Osteoblast (primary cell): ENCODE data around the gene GJA4. TPM values are rescaled to one million over a fixed set of nuclear protein-coding genes. Genes with fewer than 3 reads are reported as not detected.

Experiments used
- DNase-seq: peaks from one replicate; pipeline ENCODE4 v3.0.0; 2011; ENCODE audit warnings: low spot score, mixed read lengths; ENCODE audit not compliant: insufficient read length; ENCODE audit errors: missing footprints
- H2AFZ ChIP-seq: 2 replicates; pipeline ENCODE4 v1.6.0; 2011; ENCODE audit warnings: mild to moderate bottlenecking, low read length
- H3K27ac ChIP-seq: 2 replicates; pipeline ENCODE4 v1.5.1; 2011; ENCODE audit warnings: mild to moderate bottlenecking, low read depth, low read length, moderate library complexity
- H3K27me3 ChIP-seq: 2 replicates; pipeline ENCODE4 v1.6.0; 2012; ENCODE audit warnings: mild to moderate bottlenecking, control low read depth, inconsistent platforms, low read length, moderate library complexity; ENCODE audit not compliant: insufficient read depth
- H3K36me3 ChIP-seq: 2 replicates; pipeline ENCODE4 v1.5.1; 2011; ENCODE audit warnings: mild to moderate bottlenecking, low read length, control low read depth, moderate library complexity; ENCODE audit not compliant: insufficient read depth
- H3K4me1 ChIP-seq: 2 replicates; pipeline ENCODE4 v1.5.1; 2011; ENCODE audit warnings: mild to moderate bottlenecking, low read length, control low read depth, moderate library complexity; ENCODE audit not compliant: insufficient read depth
- H3K4me2 ChIP-seq: 2 replicates; pipeline ENCODE4 v1.6.0; 2011; ENCODE audit warnings: mild to moderate bottlenecking, low read length; ENCODE audit not compliant: insufficient read depth
- H3K4me3 ChIP-seq: fragments of 200-600 bp; sonication (generic); 3 replicates; pipeline ENCODE4 v1.5.1; 2012; ENCODE audit warnings: mild to moderate bottlenecking, low read length, inconsistent platforms; ENCODE audit not compliant: insufficient read depth
- H3K79me2 ChIP-seq: 2 replicates; pipeline ENCODE4 v1.6.0; 2012; ENCODE audit warnings: mild to moderate bottlenecking, low read length, control low read depth, inconsistent platforms; ENCODE audit not compliant: insufficient read depth
- H3K9me3 ChIP-seq: 2 replicates; pipeline ENCODE4 v1.5.1; 2011; ENCODE audit warnings: low read depth, low read length, control low read depth
- H4K20me1 ChIP-seq: 2 replicates; pipeline ENCODE4 v1.6.0; 2012; ENCODE audit warnings: mild to moderate bottlenecking, low read length, control low read depth; ENCODE audit not compliant: insufficient read depth
- total RNA-seq: library from RNA; depleted of rRNA; stranded (reverse); fragments of >200 nt; gene quantifications from 2 replicates; pipeline ENCODE4 v1.2.3, GENCODE V29; 2012
- TF ChIP-seq, protein P1 (sequence below): IDR thresholded peaks from 2 replicates; pipeline ENCODE4 v1.5.1; 2011; ENCODE audit warnings: mild to moderate bottlenecking, low read depth, low read length, moderate library complexity; ENCODE audit errors: extremely low read depth

GJA4 gene
- total RNA-seq, 1 donor, result not detected

GRCh38 chr1:34746101-34746500 is 46.7 kb upstream of the GJA4 start:
- no peak overlapping the region for H3K27ac ChIP-seq
- no peaks in the 10 kb centered on the region for H3K79me2 ChIP-seq
- H3K27me3 ChIP-seq, result no peaks in the 10 kb centered on the region
- H3K9me3 ChIP-seq, result no peaks in the 10 kb centered on the region
- TF ChIP-seq, protein P1, sequence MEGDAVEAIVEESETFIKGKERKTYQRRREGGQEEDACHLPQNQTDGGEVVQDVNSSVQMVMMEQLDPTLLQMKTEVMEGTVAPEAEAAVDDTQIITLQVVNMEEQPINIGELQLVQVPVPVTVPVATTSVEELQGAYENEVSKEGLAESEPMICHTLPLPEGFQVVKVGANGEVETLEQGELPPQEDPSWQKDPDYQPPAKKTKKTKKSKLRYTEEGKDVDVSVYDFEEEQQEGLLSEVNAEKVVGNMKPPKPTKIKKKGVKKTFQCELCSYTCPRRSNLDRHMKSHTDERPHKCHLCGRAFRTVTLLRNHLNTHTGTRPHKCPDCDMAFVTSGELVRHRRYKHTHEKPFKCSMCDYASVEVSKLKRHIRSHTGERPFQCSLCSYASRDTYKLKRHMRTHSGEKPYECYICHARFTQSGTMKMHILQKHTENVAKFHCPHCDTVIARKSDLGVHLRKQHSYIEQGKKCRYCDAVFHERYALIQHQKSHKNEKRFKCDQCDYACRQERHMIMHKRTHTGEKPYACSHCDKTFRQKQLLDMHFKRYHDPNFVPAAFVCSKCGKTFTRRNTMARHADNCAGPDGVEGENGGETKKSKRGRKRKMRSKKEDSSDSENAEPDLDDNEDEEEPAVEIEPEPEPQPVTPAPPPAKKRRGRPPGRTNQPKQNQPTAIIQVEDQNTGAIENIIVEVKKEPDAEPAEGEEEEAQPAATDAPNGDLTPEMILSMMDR, result no peak
- H3K4me3 ChIP-seq, result no peak overlapping the region
- no peak overlapping the region for H2AFZ ChIP-seq
- H3K4me2 ChIP-seq, result no peak overlapping the region
- no peaks in the 10 kb centered on the region for H3K36me3 ChIP-seq
- H4K20me1 ChIP-seq, result no peaks in the 10 kb centered on the region
- DNase-seq, result no peak
- H3K4me1 ChIP-seq, result no peaks in the 10 kb centered on the region

GRCh38 chr1:34746785-34747637 is 45.8 kb upstream of the GJA4 start:
- no peaks in the 10 kb centered on the region for H3K27me3 ChIP-seq
- no peaks in the 10 kb centered on the region for H3K9me3 ChIP-seq
- H3K36me3 ChIP-seq, result no peaks in the 10 kb centered on the region
- DNase-seq, result no peak
- no peaks in the 10 kb centered on the region for H3K4me1 ChIP-seq
- no peaks in the 10 kb centered on the region for H3K79me2 ChIP-seq
- no peak overlapping the region for H3K4me2 ChIP-seq
- no peaks in the 10 kb centered on the region for H4K20me1 ChIP-seq
- H3K4me3 ChIP-seq, result no peak overlapping the region
- H3K27ac ChIP-seq, result no peak overlapping the region
- TF ChIP-seq, protein P1, result no peak
- H2AFZ ChIP-seq, result no peak overlapping the region

GRCh38 chr1:34747638-34747941 is 45.2 kb upstream of the GJA4 start:
- H3K36me3 ChIP-seq, result no peaks in the 10 kb centered on the region
- TF ChIP-seq, protein P1, result no peak
- no peaks in the 10 kb centered on the region for H3K4me1 ChIP-seq
- no peaks in the 10 kb centered on the region for H3K79me2 ChIP-seq
- DNase-seq, result no peak
- no peak overlapping the region for H3K4me2 ChIP-seq
- H3K9me3 ChIP-seq, result no peaks in the 10 kb centered on the region
- no peaks in the 10 kb centered on the region for H3K27me3 ChIP-seq
- no peak overlapping the region for H3K4me3 ChIP-seq
- H2AFZ ChIP-seq, result no peak overlapping the region
- no peaks in the 10 kb centered on the region for H4K20me1 ChIP-seq
- H3K27ac ChIP-seq, result no peak overlapping the region

DNA sequence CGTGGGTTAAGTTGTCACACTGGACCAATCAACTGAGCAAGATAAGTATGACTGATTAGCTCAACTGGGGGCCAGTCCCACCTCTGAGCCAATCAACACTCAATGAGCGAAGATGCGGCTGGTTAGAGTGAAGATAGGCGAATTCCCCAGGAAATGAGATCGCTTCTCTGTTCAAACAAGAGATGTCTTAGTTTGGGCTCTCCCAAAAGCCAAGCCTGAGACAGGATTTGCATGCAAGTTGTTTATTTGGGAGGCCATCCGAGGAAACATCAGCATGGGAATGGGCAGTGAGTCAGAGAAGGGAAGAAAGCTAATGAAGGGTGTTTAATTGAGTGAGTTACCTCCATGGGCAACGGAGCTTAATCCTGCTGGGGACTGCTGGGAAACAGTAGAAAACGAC is 42.8 kb upstream of the GJA4 start:
- Histone ChIP-seq H2AFZ (no peak overlapping the region), H3K79me2 (no peaks in the 10 kb centered on the region), H3K27ac (no peak overlapping the region), H3K4me1 (no peaks in the 10 kb centered on the region), H3K4me3 (no peak overlapping the region), H3K36me3 (no peaks in the 10 kb centered on the region), H3K27me3 (no peaks in the 10 kb centered on the region), H3K4me2 (no peak overlapping the region), H3K9me3 (no peaks in the 10 kb centered on the region), H4K20me1 (no peaks in the 10 kb centered on the region)
- no peak for DNase-seq
- TF ChIP-seq, protein P1, result no peak
